GM10266 (cell line): ENCODE results near the gene GGNBP2.

Experiments
- DNase-seq: peaks from one replicate; pipeline ENCODE4 v3.0.0; 2012; ENCODE audit errors: extremely low spot score
- CTCF ChIP-seq: IDR thresholded peaks from 2 replicates; pipeline ENCODE4 v1.5.1; 2012; ENCODE audit warnings: mild to moderate bottlenecking, low read depth; ENCODE audit not compliant: control insufficient read depth, insufficient read depth; ENCODE audit errors: missing control alignments

Gene GGNBP2

GRCh38 chr17:36533935-36534839 lies 10.5 kb upstream of the GGNBP2 start:
- TF ChIP-seq CTCF: peak; percentile 73
- DNase-seq: peak; percentile 57

DNA sequence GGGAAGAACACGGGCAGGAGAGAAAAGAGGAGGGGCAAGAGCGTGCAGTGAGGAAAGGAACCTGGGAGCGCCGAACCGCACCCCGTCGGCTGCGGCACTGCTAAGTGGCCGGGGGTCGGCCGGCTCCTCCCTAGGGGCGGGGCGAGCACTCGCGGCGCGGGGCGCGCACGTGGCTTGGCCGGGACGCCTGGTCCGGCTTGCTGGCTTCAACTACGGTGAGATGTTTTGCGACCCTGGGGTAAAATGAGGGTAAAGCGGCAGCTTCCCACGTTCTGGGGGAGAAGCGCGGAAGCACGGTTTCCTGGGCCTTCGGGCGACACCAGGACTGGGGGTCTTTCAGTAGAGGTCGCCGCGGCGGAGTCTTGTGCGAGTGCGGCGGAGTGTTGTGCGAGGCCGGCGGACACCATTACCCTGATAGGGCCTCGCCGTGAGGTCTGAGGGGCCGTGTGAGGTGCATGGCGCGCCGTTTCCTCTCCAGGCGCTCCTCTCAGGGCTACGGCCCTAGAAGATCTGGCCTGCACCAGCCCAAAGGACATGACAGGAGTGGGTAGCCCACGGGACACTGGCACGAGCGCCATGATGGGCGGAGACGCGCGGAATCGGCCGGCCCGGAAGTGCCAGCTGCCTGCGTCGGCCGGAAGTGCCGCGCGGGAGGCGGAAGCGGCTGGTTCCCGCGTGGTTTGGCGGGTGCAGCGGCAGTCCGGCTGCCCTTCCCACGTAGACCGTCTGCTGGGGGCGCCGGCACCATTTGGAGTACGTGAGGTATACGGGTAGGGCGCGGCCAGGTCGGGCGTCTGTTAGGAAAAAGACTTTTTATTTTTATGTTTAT lies 9.7 kb upstream of the GGNBP2 start, which contains the start of the genes MYO19 and PIGW:
MYO19 (minus strand) TSS at position 29 of the 829 bp plus-strand sequence. CDS start 2,330 bp downstream, outside the sequence.
PIGW (plus strand) TSS at position 148 of the 829 bp plus-strand sequence. CDS start 2,115 bp downstream, outside the sequence.
- DNase-seq: peak; percentile 90
- peak; percentile 42 for TF ChIP-seq CTCF

- no peak for DNase-seq
- TF ChIP-seq CTCF: no peak
Measured at GRCh38 chr17:36535669-36536081, 9.0 kb upstream of the GGNBP2 start.

GRCh38 chr17:36540696-36541095 lies 4.0 kb upstream of the GGNBP2 start:
- TF ChIP-seq CTCF: no peak
- DNase-seq: no peak

- no peak for TF ChIP-seq CTCF
- no peak for DNase-seq
Measured at GRCh38 chr17:36542755-36543154, 2.0 kb upstream of the GGNBP2 start.

DNA sequence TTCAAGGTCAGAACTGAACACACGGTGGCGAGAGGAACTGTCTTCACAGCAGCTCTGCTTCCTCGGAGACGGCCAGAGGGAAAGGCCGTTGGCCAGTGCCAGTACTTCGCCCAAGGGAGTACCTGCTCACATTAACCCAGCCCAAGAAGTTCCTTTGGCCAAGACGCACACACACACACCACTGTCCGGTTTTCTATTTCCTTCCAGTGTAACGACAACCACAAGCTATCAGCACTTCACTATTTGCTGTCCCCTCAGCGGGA lies 744 bp upstream of the GGNBP2 start:
- TF ChIP-seq CTCF: peak; percentile 34
- peak; percentile 42 for DNase-seq

GRCh38 chr17:36545077-36545464 lies 352 bp downstream of the GGNBP2 start:
- no peak for DNase-seq
- no peak for TF ChIP-seq CTCF
